IPS-11a (cell line): ENCODE results near the gene GPX1.

Experiments used
- H3K4me3 ChIP-seq: one replicate; pipeline ENCODE4 v1.5.1; 2013; ENCODE audit warnings: low read depth, low read length, control low read depth

GPX1 gene

DNA sequence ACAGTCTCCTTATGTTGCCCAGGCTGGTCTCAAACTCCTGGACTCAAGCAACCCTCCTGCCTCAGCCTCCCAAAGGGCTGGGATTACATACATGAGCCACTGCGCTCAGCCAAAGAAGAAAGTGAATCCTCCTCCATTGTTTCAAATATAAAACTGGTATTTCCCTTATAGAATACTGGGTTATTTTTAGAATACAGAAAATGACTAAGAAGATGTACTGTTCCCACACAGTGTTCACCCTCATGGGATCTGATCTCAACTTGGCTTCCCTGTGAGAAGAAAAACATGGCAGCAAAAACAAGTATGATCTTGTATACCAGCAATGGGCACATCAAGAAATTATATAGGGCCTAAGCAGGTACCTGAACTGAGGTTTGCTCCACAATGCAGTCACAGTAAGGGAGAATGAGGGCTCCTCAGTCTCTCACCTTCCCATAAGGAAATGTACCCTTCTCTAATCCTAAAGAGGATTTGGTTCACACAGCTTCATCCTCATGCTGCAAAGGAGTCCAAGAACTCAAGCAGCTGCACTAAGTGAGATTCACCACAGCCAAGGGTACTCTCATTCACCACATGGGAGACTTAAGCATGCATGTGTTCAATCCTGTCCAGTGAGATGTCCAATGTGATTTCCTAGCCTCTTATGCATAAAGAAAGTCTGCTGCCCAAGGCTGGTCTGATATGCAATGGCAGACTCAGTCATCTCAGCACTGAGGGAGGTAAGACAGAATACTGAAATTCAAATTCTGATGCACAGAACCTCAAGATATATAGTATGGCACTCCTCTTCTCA is 44.1 kb downstream of the GPX1 start:
- H3K4me3 ChIP-seq, result no peak overlapping the region

- no peak overlapping the region for H3K4me3 ChIP-seq
Observed at GRCh38 chr3:49311283-49311682, 46.9 kb downstream of the GPX1 start.

DNA sequence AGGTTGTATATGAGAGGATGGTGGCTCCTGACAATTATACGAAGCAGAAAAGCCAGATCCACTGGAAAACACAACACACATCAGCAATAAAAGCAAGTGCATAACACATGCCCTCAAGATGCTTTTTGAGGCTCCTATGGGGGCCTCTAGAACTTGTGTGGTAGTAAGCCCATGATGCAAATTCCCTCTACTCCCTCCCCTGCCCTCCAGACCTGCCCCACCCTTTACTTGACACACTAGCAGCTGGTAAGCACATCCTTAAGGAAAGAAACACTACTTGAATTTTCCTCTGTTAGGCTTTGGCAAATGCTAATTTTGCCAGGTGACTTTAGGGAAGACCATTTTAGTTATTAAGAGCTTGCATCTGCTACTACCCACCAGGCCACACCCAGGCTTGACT is 47.5 kb downstream of the GPX1 start:
- H3K4me3 ChIP-seq, result no peak overlapping the region
